ENCODE results near the gene PDE5A.

DNA sequence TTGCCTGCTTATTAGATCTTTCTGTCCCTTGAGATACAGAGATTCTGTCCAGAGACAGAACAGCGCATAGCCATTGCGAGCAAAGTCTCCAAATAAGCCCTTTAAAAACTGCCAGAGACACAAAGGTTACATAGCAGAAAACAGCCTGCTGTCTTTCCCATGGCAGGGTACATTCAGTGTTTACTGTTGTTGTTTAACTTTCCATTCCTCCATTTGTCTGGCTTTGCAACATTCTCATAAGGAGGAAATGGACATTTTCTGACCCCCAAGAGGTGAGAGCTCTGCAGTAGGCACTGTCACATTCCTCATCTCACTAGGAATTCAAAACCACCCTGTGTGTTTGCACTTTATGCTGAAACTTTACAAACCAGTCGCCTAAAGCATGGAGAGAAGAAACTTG is 48.3 kb downstream of the PDE5A start:
- TF ChIP-seq, protein P1, sequence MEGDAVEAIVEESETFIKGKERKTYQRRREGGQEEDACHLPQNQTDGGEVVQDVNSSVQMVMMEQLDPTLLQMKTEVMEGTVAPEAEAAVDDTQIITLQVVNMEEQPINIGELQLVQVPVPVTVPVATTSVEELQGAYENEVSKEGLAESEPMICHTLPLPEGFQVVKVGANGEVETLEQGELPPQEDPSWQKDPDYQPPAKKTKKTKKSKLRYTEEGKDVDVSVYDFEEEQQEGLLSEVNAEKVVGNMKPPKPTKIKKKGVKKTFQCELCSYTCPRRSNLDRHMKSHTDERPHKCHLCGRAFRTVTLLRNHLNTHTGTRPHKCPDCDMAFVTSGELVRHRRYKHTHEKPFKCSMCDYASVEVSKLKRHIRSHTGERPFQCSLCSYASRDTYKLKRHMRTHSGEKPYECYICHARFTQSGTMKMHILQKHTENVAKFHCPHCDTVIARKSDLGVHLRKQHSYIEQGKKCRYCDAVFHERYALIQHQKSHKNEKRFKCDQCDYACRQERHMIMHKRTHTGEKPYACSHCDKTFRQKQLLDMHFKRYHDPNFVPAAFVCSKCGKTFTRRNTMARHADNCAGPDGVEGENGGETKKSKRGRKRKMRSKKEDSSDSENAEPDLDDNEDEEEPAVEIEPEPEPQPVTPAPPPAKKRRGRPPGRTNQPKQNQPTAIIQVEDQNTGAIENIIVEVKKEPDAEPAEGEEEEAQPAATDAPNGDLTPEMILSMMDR (IDR thresholded peaks at IDR 0.05), result no peak
- no peak for TF ChIP-seq POLR2AphosphoS5 (IDR thresholded peaks at IDR 0.05)
- no peak for TF ChIP-seq POLR2A (IDR thresholded peaks at IDR 0.05)
